Endothelial cell of umbilical vein (primary cell): ENCODE measurements around the gene GPSM1. TPM values are rescaled to one million over a fixed set of nuclear protein-coding genes. Genes with fewer than 3 reads are reported as not detected.

ENCODE experiments used
- BruUV-seq: library from RNA; stranded (reverse); fragments of 400-500 nt; replicated peaks from 2 replicates; lab custom pipeline; 2021; lab: Mats Ljungman, UMichigan
- CTCF ChIA-PET: fragments of 300-600, 350-600 bp; sonication (Branson Sonifier 250); formaldehyde crosslinking; loops from one replicate; lab custom pipeline; 2021; ENCODE audit warnings: antibody characterized with exemption, inconsistent platforms; lab: Charles Lee
- POLR2A ChIA-PET: fragments of 300-600, 350-600 bp; sonication (Branson Sonifier 250); formaldehyde crosslinking; loops from one replicate; lab custom pipeline; 2021; ENCODE audit warnings: antibody characterized with exemption, inconsistent platforms; lab: Charles Lee
- DNase-seq: peaks from one replicate; pipeline ENCODE4 v3.0.0-alpha.2; 2011; ENCODE audit warnings: low read depth, low spot score
- FAIRE-seq: peaks from 2 replicates; lab custom pipeline; 2011; peaks lifted over from hg19 to GRCh38; lab: Jason Lieb, UNC
- H2AFZ ChIP-seq: 2 replicates; pipeline ENCODE4 v1.6.0; 2012; ENCODE audit warnings: low read depth, low read length, control low read depth, inconsistent platforms
- H3K27ac ChIP-seq: 2 replicates; pipeline ENCODE4 v1.5.1; 2011; ENCODE audit warnings: low read depth, mild to moderate bottlenecking, control low read depth, low read length, moderate library complexity; ENCODE audit not compliant: insufficient read depth
- H3K27me3 ChIP-seq, 2 experiments: 2 replicates each; pipeline versions ENCODE4 v1.6.0 to v1.6.1; 2011; ENCODE audit warnings: low read length in 2 of 2, mixed read lengths in 1 of 2; ENCODE audit not compliant: control insufficient read depth in 2 of 2, insufficient read depth in 2 of 2
- H3K36me3 ChIP-seq, 2 experiments: 2 replicates in 1 of 2; 3 replicates in 1 of 2; pipeline ENCODE4 v1.5.1; 2011; ENCODE audit warnings: low read length in 2 of 2, mild to moderate bottlenecking in 1 of 2, moderate library complexity in 1 of 2; ENCODE audit not compliant: control insufficient read depth in 2 of 2, insufficient read depth in 2 of 2; ENCODE audit errors: extremely low read depth in 1 of 2
- H3K4me1 ChIP-seq: 3 replicates; pipeline ENCODE4 v1.5.1; 2011; ENCODE audit warnings: mild to moderate bottlenecking, low read length; ENCODE audit not compliant: control insufficient read depth, insufficient read depth; ENCODE audit errors: extremely low read depth
- H3K4me2 ChIP-seq: 2 replicates; pipeline ENCODE4 v1.6.1; 2011; ENCODE audit warnings: low read length, control low read depth, mixed read lengths; ENCODE audit not compliant: insufficient read depth
- H3K4me3 ChIP-seq, 3 experiments: fragments of 200-600 bp in 1 of 3; sonication (generic), shearing (Covaris generic) in 1 of 3; replicated peaks in 1 of 3; 2 replicates each; pipeline ENCODE4 v1.5.1; 2011 to 2016; ENCODE audit warnings: control low read depth in 3 of 3, low read length in 3 of 3, mild to moderate bottlenecking in 2 of 3, inconsistent platforms in 1 of 3, low read depth in 1 of 3, moderate library complexity in 1 of 3; ENCODE audit not compliant: insufficient read depth in 1 of 3
- H3K79me2 ChIP-seq: 2 replicates; pipeline ENCODE4 v1.6.0; 2012; ENCODE audit warnings: low read length, inconsistent platforms; ENCODE audit not compliant: control insufficient read depth, insufficient read depth
- H3K9ac ChIP-seq: replicated peaks from 2 replicates; pipeline ENCODE3; 2011; ENCODE audit warnings: low read length, control low read depth; ENCODE audit not compliant: insufficient read depth; ENCODE audit errors: extremely low read depth
- H3K9me1 ChIP-seq: replicated peaks from 3 replicates; pipeline ENCODE4 v1.6.0; 2011; ENCODE audit warnings: mild to moderate bottlenecking, low read length; ENCODE audit not compliant: control insufficient read depth, insufficient read depth; ENCODE audit errors: extremely low read depth
- H3K9me3 ChIP-seq: replicated peaks from 2 replicates; pipeline ENCODE4 v1.5.1; 2012; ENCODE audit warnings: low read length, inconsistent platforms; ENCODE audit not compliant: control insufficient read depth, insufficient read depth
- H4K20me1 ChIP-seq: replicated peaks from 2 replicates; pipeline ENCODE3; 2011; ENCODE audit warnings: mild to moderate bottlenecking, low read length; ENCODE audit not compliant: control insufficient read depth, insufficient read depth; ENCODE audit errors: extremely low read depth
- EZH2 ChIP-seq: IDR thresholded peaks from 2 replicates; pipeline ENCODE4 v1.6.1; 2012; ENCODE audit warnings: borderline replicate concordance, low read depth, mild to moderate bottlenecking, moderate library complexity, low read length, inconsistent platforms; ENCODE audit not compliant: severe bottlenecking
- FOS ChIP-seq: IDR thresholded peaks from 2 replicates; pipeline ENCODE4 v1.6.1; 2011; ENCODE audit warnings: mild to moderate bottlenecking, low read length, moderate library complexity, borderline replicate concordance; ENCODE audit not compliant: insufficient read depth
- GATA2 ChIP-seq: IDR thresholded peaks from 2 replicates; pipeline ENCODE4 v1.7.0; 2011; ENCODE audit warnings: low read depth, mild to moderate bottlenecking, moderate library complexity, mixed read lengths, low read length; ENCODE audit not compliant: insufficient read length, insufficient read depth
- JUN ChIP-seq: IDR thresholded peaks from 2 replicates; pipeline ENCODE4 v1.6.1; 2011; ENCODE audit warnings: borderline replicate concordance, low read depth; ENCODE audit not compliant: insufficient read length, insufficient read depth
- MYC ChIP-seq: IDR thresholded peaks from one replicate; pipeline ENCODE4 v1.6.1; 2011; ENCODE audit warnings: mild to moderate bottlenecking, low read depth, low read length
- POLR2A ChIP-seq: IDR thresholded peaks from 2 replicates; pipeline ENCODE4 v1.6.1; 2012; ENCODE audit warnings: low read depth, mild to moderate bottlenecking, control low read depth, low read length
- POLR2AphosphoS5 ChIP-seq: IDR thresholded peaks from 2 replicates; pipeline ENCODE4 v1.6.1; 2012; ENCODE audit warnings: low read depth, mild to moderate bottlenecking, control low read depth, low read length, moderate library complexity; ENCODE audit not compliant: insufficient read depth
- dilution Hi-C: fragments of 300-500 bp; cut with MboI; formaldehyde crosslinking; loops from one replicate; pipeline ENCODE4 v1.15.0; 2019; ENCODE audit warnings: low sequenced_read_pairs; ENCODE audit not compliant: extremely low pct_ligation_motif_present
- intact Hi-C: fragments of 100-400 bp; cut with micrococcal nuclease; formaldehyde crosslinking; loops from one replicate; pipeline ENCODE4 v1.10.0; 2022
- polyA plus RNA-seq, 4 experiments: library from polyadenylated mRNA; depleted of rRNA in 3 of 4; stranded (reverse) in 3 of 4; unstranded in 1 of 4; fragments of >200 nt; gene quantifications; 2 replicates each; pipeline versions ENCODE4 v1.2.1 to v1.2.3, GENCODE V29; 2011 to 2012; ENCODE audit warnings: missing spikeins in 1 of 4
- total RNA-seq: library from RNA; stranded (reverse); gene quantifications from 2 replicates; pipeline ENCODE4 v1.2.3, GENCODE V29; 2021
- TF ChIP-seq, protein P1 (sequence below), 2 donors: IDR thresholded peaks; 1 replicate in 1 of 2; 2 replicates in 1 of 2; pipeline ENCODE4 v1.5.1; 2011; ENCODE audit warnings: low read length in 2 of 2, mild to moderate bottlenecking in 2 of 2, moderate library complexity in 2 of 2, control low read depth in 1 of 2, inconsistent platforms in 1 of 2, low read depth in 1 of 2; ENCODE audit not compliant: insufficient read depth in 1 of 2; ENCODE audit errors: extremely low read depth in 1 of 2
- TF ChIP-seq, protein P2 (sequence below): IDR thresholded peaks from 2 replicates; pipeline ENCODE4 v1.6.1; 2011; ENCODE audit not compliant: insufficient read depth, insufficient read length

Gene GPSM1
- total and polyA plus RNA-seq, 2 donors (not counting 3 experiments of a cell fraction or from before 2014, with no cell fraction given): 34.6 to 47.1 TPM

DNA sequence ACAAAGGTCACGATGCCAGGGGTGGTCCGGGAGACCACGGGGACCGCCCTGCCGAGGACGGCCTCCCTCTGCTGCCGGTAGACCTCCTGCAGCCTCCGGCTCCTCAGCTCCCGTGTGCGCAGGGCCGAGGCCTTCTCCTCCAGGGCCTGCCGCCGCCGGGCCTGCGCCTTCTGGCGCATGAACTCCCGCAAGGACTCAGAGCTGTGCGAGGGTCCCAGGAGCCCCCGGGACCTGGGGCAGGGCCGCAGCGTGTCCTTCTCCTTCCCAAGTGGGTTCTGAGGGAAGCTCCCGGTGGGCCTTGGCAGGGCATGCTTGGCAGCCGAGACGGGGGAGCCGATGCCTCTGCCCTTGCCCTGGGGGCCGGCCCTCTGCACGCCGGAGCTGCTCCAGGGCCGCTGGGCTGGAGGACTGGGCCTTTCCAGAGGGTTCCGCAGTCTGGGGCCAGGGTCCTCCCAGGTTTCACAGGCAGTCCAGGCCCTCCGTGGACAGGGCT is 36.8 kb upstream of the GPSM1 start:
- ChIA-PET CTCF (no interaction called here), POLR2A (no interaction called here)
- Histone ChIP-seq H3K9ac (no peak overlapping the region), H3K9me3 (no peaks in the 10 kb centered on the region), H3K4me2 (no peak overlapping the region), H4K20me1 (no peaks in the 10 kb centered on the region), H3K27ac (no peak overlapping the region), H3K4me1 (no peaks in the 10 kb centered on the region), H3K9me1 (no peaks in the 10 kb centered on the region), H3K36me3 (no peaks in the 10 kb centered on the region), H3K27me3 (no peaks in the 10 kb centered on the region), H3K79me2 (no peaks in the 10 kb centered on the region), H3K4me3 (no peak overlapping the region), H2AFZ (no peak overlapping the region)
- no peak for TF ChIP-seq POLR2A
- no peak for TF ChIP-seq FOS
- TF ChIP-seq POLR2AphosphoS5: no peak
- TF ChIP-seq MYC: no peak
- no peak for TF ChIP-seq GATA2
- TF ChIP-seq, protein P1, sequence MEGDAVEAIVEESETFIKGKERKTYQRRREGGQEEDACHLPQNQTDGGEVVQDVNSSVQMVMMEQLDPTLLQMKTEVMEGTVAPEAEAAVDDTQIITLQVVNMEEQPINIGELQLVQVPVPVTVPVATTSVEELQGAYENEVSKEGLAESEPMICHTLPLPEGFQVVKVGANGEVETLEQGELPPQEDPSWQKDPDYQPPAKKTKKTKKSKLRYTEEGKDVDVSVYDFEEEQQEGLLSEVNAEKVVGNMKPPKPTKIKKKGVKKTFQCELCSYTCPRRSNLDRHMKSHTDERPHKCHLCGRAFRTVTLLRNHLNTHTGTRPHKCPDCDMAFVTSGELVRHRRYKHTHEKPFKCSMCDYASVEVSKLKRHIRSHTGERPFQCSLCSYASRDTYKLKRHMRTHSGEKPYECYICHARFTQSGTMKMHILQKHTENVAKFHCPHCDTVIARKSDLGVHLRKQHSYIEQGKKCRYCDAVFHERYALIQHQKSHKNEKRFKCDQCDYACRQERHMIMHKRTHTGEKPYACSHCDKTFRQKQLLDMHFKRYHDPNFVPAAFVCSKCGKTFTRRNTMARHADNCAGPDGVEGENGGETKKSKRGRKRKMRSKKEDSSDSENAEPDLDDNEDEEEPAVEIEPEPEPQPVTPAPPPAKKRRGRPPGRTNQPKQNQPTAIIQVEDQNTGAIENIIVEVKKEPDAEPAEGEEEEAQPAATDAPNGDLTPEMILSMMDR (IDR thresholded peaks at IDR 0.05; ENCODE audit: extremely low read depth in 1 of 2, insufficient read depth in 1 of 2, low read depth in 1 of 2, low read length in 2 of 2): no peak
- TF ChIP-seq, protein P2, sequence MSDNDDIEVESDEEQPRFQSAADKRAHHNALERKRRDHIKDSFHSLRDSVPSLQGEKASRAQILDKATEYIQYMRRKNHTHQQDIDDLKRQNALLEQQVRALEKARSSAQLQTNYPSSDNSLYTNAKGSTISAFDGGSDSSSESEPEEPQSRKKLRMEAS: no peak
- no peak for TF ChIP-seq JUN
- TF ChIP-seq EZH2: no peak
- intact Hi-C loops: no loop called here
- DNase-seq: no peak
- dilution Hi-C loops: no loop called here
- no TSS peak for BruUV-seq
- no peak for FAIRE-seq
